ENCODE measurements around the gene ALCAM.

DNA sequence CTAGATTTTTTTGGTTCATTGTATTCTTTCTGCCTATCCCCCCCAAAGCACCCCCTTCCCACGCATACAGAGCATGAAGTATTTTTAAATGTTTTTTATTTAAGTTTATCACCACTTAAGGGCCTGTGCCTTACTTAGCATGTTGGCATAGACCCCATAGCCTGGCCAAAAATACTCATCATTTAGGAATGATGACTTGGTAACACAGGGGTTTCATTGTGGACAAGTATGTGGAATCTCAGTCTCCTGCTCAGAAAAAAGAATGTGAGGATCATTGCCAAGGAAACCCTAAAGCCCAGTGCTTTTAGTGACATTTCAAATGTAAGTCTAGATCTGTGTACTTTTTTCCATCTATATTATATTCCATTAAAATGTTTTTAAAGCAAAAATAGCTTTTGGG is 146.3 kb downstream of the ALCAM start:
- TF ChIP-seq, protein P1, sequence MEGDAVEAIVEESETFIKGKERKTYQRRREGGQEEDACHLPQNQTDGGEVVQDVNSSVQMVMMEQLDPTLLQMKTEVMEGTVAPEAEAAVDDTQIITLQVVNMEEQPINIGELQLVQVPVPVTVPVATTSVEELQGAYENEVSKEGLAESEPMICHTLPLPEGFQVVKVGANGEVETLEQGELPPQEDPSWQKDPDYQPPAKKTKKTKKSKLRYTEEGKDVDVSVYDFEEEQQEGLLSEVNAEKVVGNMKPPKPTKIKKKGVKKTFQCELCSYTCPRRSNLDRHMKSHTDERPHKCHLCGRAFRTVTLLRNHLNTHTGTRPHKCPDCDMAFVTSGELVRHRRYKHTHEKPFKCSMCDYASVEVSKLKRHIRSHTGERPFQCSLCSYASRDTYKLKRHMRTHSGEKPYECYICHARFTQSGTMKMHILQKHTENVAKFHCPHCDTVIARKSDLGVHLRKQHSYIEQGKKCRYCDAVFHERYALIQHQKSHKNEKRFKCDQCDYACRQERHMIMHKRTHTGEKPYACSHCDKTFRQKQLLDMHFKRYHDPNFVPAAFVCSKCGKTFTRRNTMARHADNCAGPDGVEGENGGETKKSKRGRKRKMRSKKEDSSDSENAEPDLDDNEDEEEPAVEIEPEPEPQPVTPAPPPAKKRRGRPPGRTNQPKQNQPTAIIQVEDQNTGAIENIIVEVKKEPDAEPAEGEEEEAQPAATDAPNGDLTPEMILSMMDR (IDR thresholded peaks at IDR 0.05), result no peak
- TF ChIP-seq POLR2A (IDR thresholded peaks at IDR 0.05) (no peak), POLR2AphosphoS5 (IDR thresholded peaks at IDR 0.05; ENCODE audit: insufficient read depth in 1 of 2, low read depth in 1 of 2) (no peak)
